Medulla oblongata (tissue), 1 donor: Measurements from ENCODE around the gene MTMR3.

Experiments
- DNase-seq: peaks from one replicate; pipeline ENCODE4 v3.0.0-alpha.2; 2015; ENCODE audit errors: extremely low spot score

The MTMR3 gene

DNA sequence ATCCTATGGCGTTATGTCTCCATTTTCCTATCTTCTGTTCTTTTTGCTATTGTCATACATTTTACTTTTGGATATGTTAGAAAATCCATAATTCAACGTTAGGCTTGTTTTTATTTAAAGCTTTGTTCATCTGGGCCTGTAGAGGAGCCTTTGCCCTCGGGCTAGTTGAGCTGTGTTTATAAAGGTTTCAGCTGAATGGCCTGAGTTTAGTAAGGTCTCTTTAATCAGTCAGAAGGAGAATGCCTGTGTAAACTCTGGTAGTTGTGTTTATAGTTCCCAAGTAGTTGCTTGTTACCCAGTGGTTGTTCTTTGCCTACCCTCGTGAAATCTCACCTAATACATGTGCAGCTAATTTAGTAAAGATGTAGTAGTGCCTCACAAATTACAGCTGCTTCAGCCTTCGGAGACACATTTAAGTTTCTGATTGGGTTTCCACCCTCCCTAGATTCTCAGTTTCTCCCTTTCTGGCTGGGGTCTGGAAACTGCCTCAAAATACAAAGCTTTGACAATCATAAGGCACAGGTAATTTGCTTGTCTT, 33.1 kb downstream of the MTMR3 start:
- no peak for DNase-seq

DNA sequence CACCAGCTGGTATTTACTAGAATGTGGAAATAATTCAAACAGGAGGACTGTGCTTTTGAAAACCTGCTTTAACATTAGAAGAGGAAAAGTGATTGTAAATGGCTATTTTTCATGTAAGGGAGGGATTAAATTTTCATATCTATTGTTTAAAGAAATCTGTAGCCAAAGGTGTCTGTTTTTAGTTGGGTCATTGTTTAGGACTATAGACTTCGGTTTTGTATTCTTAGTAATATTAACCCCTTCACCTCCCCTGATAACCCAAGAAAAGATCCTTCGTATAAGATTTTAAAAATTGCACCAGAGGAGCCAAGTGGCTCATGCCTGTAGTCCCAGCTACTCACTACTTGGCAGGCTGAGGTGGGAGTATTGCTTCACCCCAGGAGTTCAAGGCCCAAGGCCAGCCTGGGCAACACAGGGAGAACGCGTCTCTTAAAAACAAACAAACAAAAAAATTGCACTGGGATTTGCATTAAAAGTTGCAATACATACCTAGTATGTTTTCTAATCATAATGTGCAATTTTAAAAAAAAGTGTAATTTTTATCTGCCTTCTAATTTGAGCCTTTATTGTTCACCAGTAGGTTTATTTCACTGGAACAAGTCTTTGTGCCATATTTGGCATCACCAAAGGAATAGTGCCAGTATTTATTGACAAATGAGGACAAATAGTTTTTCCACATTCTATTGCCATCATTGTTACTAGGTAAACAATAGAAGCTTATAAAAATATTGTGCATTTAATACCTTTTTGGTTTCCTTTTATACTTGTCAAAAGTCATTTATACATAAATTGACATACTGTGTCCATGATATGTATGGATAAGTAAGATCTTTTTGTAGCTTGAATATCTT, 34.3 kb downstream of the MTMR3 start:
- peak; percentile 51 for DNase-seq

DNA sequence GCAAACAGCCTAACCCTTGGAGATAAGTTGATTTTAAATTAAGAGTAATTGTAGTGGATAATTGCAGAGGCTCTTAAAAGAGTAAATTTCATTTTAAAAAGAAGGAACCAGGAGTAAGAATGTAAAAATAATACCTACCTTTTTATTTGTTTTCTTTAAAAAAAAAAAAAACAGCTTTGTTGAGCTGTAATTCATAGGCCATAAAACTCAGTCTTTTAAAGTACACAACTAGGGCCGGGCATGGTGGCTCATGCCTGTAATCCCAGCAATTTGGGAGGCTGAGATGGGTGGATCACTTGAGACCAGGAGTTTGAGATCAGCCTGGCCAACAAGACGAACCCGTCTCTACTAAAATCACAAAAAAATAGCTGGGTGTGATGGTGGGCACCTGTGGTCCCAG, 42.4 kb downstream of the MTMR3 start:
- DNase-seq: no peak

DNA sequence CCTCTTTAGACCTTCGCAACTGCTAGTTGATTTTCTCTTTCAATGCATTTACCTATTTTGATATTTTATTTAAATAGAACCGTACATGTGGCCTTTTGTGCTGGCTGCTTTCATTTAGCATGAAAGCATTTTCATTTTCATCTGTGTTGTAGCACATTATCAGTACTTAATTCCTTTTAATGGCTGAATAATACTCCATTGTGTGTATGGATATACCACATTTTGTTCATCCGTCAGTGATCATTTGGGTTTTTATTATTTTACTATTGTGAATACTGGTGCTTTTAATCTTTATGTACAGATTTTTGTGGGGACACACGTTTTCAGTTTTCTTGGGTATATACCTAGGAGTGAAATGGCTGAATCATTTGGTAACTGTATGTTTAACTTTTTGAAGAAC, 43.1 kb downstream of the MTMR3 start:
- DNase-seq: no peak

DNA sequence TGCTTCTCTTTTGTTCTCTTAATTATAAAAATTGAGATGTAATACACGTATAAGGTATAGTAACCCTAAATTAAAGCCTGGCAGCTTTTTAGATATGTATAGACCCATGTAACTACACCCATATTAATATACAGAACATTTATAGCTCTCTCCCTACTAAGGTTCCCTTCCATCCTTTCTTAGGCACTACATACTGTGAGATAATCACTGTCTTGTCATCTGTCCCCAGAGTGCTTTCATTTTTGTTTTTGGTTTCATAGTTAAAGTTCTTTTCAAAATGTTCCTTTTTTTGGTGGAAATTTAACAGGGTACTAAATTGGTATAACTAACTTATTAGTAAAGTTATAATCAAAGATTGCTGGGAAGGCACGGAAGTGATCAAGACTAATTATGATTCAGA, 49.2 kb downstream of the MTMR3 start:
- DNase-seq: no peak

DNA sequence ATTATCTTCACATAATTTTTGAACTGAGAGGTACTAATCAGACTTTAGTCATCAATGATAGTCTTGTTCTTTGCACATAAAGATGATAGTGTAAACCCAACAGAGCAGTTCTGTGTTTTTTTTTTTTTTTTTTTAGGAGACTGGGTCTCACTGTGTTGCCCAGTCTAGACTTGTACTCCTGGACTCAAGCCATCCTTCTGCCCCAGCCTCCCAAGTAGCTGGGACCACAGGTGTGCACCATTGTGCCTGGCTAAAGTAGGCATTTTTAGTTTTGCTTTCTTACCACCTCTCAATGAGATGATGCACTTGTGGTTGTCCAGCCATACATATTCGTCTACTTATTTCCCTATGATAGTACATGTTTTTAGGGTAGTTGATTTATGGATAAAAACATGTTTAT, 50.6 kb downstream of the MTMR3 start:
- DNase-seq: no peak

DNA sequence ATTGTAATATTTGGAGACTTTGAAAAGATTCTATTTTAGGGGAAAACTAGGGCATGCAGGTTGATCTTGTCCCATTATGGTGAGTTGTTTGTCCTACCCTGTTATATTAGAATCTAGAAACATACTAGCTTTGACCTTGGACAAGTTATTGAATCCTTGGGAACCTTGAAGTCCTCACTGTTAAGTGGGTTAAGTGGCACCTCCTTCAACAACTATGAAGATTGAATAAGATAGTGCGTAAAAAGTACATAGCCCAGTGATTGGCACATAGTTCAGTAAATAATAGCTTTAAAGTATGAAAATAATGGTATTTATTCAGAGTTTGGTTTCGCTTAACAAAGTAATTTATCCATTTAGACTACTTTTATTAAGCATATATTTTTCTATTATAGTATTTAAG, 51.6 kb downstream of the MTMR3 start:
- DNase-seq: no peak

DNA sequence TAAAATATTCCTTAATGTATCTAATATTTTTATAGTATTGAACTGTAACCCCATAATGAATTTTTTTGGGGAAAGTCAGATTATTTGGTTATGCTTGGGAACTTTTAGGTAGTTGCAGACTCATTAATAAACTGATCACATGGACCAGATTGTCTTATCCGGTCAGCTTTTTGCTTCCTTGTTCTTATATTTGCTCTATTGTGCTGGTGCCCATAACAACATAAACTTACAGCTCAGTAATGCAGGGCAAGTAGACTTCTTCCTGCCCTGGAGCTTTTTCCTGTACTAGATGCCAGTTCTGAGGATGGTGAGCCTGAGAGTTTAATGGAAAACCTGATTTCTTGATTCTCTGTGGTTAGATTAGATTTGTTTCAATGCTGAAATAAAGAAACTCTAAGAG, 53.2 kb downstream of the MTMR3 start:
- peak; percentile 21 for DNase-seq

DNA sequence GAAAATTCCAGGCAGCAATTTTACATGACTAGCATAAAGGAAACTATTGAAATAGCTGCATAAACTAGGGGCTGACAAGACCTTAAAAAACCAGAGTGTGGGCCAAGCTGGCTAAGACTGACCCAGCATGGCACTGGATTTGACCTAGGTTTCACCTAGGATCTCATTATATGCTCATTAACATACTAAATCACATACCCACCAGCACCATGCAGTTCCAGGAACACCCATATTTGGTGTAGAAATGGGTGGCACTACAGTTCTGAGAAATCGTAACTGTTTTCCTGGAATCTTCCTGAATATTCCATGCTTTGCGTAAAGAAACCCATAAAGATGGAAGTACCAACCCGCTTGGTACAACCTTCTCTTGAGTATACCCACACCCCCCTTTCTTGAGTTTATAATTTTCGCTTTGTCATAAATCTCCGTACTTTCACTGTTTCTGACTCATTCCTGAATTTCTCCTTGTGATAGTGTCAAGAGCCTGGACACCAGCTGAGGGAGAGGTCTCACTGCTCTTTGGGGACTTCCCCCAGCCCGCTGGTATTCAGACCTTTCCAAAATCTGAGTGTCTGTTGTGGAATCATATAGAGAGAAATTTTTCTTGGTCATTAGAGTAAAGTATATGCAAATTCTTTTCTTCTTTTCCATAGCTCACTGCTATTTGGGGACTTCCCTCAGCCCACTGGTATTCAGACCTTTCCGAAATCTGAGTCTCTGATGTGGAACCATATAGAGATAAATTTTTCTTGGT, 55.1 kb downstream of the MTMR3 start:
- DNase-seq: no peak

DNA sequence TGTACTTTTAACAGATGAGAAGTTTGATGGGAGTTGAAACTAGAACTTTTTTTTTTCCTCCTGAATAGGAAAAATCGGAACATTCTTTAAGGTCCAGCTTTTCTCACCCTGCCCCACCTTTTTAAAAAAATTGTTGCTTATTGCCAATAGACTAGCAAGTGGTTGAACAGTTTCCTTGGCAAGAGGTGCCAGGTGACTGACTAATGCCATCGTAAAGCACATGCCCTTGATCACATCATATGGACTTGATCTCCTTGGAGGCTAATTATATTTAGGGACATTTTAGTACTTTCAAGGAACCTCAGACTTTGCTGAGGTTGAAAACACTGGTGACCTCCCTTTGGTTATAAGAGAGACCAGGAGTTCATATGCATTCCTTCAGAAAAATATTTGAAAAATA, 57.6 kb downstream of the MTMR3 start:
- DNase-seq: no peak

DNA sequence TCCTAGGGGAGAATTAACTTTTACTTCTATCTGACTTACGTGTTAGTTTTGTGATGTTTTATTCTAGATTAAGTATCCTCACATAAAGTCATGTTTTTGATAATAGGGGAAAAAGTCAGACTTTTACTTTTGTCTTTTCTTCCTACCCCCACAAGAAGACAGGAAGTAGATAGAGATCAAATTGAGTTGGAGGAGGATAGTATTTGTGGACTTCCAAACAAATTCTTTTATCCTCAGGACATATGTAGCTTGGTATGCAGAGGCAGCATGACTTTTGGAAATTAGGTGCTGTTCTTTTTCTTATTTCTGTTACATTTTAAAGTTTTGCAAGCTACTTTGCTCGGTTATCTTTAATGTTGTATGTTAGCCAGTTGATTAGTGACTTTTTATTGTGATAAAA, 61.4 kb downstream of the MTMR3 start:
- DNase-seq: no peak

DNA sequence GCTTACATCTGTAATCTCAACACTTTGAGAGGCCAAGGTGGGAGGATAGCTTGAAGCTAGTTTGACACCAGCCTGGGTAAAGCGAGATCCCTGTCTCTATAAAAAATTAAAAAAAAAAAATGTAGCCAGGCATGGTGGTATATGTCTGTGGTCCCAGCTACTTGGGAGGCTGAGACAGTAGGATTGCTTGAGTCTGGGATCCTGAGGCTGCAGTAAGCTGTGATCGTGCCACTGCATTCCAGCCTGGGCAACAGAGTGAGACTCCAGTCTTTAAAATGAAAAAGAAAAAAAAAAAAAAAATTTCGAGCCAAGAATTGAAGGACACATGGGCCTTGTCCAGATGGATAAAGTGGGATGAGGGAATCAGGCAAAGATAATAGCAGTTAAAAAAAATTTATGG, 62.5 kb downstream of the MTMR3 start:
- DNase-seq: no peak

DNA sequence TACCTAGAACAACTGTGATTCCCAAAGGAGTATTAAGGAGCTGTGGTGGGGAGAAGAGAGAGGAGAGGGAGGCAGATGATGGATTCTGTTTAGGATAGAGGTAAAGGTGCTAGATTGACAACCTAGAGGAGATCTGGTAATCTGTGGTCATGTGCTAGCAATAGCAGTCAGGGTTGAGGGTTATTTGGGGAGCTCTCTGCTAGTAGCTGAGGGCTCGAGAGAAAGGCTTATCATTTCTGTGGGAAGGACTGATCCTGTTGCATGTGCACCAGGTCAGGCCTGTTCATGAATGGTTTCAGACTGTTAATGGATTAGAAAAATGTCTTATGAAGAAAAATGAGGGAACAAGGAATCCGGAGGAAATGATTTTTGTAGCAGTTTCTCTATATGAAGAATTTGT, 63.2 kb downstream of the MTMR3 start:
- DNase-seq: no peak

DNA sequence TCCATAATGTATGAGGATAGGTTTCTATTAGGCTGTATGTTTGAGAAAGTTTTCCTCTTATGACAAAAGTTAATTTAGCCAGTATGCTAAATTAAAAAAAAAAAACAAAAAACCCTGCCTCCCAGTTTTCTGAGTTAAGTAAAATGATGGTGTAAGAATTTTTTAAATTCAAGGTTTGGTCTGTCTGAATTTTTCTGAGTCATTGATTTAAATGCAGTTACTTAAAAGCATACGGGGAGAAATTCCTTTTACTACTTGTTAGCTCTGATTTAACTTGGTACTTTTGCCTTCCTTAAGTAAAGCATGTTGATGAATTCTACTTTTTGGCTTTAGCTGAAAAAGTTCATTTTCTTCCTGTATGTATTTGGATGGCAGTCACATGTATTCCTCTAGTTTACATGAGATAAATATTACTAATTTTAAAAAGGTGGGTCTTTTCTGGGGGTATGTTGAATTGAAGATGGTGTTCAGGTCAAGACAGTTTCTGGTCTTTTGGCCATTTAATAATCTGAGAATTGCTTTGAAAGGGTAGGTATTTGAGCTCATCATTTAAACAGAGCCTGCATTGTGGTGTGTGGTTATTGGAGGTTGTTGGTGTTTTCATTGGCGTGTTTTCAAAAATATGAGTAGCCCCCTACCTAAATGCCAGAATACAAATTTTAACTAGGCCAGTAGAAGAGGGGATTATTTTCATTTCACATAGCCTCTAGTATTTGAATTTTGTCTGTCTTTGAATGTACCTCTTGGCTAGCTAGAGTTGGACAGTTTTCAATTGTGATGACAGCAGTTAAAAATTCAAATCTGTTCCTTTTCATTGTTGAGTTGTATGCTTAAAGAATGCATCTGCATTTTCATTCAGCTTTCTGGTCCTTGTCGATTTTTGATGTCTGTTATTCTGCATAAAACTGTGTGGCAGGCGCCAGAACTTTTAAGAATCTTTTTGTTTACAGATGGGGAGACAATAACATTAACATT, 64.7 kb downstream of the MTMR3 start:
- no peak for DNase-seq

DNA sequence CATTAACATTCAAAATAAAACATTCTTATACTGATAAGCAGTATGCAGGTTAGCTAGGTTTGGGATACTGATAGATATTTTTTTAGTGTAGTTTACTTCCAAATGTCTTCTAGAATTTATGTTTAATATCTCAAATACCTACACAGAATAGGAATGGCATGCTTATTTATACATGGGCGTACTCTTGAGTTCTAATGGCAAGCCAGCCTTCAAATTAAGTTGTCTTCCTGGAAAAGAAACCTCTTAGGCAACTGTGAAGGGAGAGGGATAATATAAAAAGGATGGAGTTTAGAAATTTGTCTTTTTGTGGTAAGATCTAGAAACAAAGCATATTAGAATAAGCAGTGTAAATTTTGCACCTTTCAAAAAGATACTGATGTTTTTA, 65.4 kb downstream of the MTMR3 start:
- DNase-seq: no peak

DNA sequence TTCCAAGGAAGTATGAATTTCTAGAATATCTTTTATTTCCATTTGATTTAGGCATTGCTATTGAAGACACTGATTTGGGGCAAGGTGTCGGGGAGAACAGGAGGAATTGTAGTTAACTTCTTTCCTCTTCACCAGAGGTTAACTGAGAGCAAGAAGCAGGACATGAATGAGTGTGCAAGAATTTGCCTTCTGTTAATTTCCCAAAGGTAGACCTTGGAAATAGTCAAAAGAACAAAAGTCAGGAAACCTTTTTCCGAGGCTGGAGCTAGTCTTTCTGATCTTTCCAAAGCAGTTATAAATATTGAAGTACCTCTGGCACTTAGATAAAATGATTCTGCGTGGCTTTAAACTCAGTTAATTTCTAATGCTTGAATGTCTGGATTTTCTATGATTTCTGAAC, 66.9 kb downstream of the MTMR3 start:
- DNase-seq: no peak

DNA sequence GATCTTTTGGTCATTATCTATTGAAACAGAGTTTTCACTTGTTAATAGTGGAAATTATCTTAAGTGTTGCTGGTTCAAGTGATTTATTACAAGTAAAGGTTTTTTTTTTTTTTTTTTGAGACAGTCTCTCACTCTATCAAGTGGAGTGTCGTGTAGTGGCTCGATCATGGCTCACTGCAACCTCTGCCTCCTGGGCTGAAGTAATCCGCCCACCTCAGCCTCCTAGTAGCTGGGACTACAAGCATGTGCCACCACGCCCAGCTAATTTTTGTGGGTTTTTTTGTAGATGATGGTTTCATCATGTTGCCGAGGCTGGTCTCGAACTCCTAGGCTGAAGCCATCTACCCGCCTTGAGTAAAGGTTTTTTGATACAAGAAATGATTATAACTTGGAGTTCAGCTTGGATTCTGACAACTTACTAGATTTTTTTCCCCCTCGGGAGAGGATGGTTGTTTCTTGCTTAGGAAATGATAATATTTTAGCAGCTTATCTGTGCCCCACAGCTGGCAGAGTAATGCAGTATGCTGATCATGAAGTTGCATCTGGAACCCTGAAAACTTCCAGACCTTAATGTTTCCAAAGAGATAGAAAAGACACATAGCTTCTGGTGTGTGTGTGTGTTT, 68.9 kb downstream of the MTMR3 start:
- no peak for DNase-seq

DNA sequence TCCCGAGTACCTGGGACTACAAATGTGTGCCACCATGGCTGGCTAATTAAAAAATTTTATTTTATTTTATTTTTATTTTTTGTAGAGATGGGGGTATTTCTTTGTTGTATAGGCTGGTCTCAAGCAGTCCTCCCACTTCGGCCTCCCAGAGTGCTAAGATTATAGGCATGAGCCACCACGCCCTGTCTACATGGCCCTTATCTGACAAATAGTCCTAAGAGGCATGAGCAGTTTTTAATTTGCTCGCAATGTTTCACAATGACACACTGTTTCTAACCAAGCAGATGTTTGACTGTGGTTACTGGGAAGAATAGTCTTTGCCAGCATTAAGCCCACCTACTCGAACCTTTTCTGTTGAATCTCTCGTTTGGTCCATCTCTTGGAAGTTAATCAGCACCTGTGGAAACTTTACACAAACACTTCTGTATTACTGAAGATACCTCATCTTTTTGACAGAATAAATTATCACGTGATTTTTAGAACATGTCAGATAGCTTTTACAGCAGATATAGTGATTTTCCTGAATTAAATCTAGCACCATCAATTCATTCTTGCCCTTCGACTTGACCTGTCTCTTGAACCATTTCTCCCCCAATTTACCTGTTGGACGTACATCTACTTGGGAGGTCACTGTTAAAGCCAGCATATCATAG, 71.4 kb downstream of the MTMR3 start:
- no peak for DNase-seq

DNA sequence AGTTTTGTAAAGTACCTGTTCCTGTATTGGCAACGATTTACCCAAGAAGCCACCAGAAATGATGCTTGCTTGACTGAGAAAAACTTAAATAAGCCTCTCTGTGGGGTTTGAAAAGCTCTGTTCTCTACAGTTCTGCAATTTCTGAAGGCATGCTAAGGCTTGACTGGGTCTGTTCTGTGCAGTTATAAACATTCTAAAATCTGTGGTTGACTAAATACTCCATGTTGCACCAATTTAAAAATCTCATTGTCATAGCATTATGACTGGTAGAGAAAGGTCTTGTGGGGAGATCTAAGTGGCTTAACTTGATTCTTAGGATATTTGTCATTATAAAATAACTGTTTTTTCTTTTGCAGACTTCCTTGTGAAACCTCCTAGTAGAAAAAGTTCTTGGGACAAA, 73.7 kb downstream of the MTMR3 start:
- DNase-seq: no peak

DNA sequence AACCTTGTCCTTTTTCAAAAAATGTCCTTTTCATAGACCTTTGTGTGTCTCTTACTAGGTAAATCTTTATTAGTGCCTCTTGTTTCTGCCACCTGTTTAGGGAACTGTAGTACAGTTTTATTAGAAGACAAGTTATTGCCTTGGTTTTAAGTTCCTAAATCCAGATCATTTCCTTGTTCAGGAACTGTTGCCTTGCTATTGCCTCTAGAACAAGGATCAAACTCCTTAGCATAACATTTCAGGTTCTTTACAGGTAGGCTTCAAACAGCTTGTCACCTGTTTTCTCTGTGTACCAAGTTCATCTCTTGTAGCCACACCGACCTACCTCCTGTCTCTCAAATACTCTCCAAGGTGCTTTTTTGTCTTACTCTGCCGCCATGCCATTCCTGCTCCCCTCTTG, 75.2 kb downstream of the MTMR3 start:
- no peak for DNase-seq

DNA sequence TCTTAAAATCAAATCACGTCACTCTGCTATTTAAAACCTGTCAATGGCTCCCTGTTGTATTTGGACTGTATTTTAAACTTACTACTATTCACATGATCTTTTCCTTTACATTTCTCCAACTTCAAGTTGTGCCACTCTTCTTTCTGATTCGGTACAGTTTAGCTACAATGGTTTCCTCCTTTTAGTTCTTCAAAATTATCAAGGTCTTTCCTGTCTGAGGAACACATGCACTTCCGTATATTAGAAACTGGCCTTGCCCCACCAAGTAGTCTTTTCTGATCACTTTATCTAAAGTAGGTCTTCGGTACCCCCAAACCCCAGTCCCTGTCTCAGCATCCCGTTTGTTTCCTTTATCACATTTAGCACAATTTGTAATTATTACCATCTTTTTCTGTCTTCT, 81.8 kb downstream of the MTMR3 start:
- DNase-seq: no peak
